Measurements from ENCODE around the gene ZCCHC14. TPM values are rescaled to one million over a fixed set of nuclear protein-coding genes. Genes with fewer than 3 reads are reported as not detected.
"Not testable (repeated sequence)": the region's sequence is repeated elsewhere in the genome, so short reads cannot be mapped to it uniquely, and the experiment has no call there.

The ZCCHC14 gene
- polyA plus RNA-seq, 2 of the 4 experiments (the other 2 are of a cell fraction) = 3.8 to 7.3 TPM

- Histone ChIP-seq H3K4me1 (no peaks in the 10 kb centered on the region), H3K9me3 (no peaks in the 10 kb centered on the region), H3K4me2 (no peak overlapping the region), H3K4me3 (no peak overlapping the region), H3K27ac (no peak overlapping the region)
- TF ChIP-seq EHF (CRISPR knock-in tag; IDR thresholded peaks at IDR 0.05) (no peak), CEBPB (IDR thresholded peaks at IDR 0.05) (no peak), KDM1A (IDR thresholded peaks at IDR 0.05; ENCODE audit: low read depth) (no peak), EP300 (IDR thresholded peaks at IDR 0.05) (no peak), NFE2L2 (conservative IDR thresholded peaks at IDR 0.05; ENCODE audit: low read length) (no peak), NPAS2 (CRISPR knock-in tag; IDR thresholded peaks at IDR 0.05; ENCODE audit: borderline replicate concordance) (no peak), GATA3 (IDR thresholded peaks at IDR 0.05; ENCODE audit: borderline replicate concordance) (no peak), HOXB5 (CRISPR knock-in tag; IDR thresholded peaks at IDR 0.05) (no peak), HDAC2 (IDR thresholded peaks at IDR 0.05) (no peak), HOXA7 (CRISPR knock-in tag; IDR thresholded peaks at IDR 0.05) (no peak), KDM5A (IDR thresholded peaks at IDR 0.05) (no peak)
- TF ChIP-seq, protein P1, sequence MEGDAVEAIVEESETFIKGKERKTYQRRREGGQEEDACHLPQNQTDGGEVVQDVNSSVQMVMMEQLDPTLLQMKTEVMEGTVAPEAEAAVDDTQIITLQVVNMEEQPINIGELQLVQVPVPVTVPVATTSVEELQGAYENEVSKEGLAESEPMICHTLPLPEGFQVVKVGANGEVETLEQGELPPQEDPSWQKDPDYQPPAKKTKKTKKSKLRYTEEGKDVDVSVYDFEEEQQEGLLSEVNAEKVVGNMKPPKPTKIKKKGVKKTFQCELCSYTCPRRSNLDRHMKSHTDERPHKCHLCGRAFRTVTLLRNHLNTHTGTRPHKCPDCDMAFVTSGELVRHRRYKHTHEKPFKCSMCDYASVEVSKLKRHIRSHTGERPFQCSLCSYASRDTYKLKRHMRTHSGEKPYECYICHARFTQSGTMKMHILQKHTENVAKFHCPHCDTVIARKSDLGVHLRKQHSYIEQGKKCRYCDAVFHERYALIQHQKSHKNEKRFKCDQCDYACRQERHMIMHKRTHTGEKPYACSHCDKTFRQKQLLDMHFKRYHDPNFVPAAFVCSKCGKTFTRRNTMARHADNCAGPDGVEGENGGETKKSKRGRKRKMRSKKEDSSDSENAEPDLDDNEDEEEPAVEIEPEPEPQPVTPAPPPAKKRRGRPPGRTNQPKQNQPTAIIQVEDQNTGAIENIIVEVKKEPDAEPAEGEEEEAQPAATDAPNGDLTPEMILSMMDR (IDR thresholded peaks at IDR 0.05) = no peak
- FAIRE-seq (no peak), ATAC-seq (no peak), DNase-seq (ENCODE audit: low read depth in 1 of 2, low spot score in 1 of 2) (no peak)
- POLR2A ChIA-PET = no interaction called here
- WGBS (ENCODE audit: missing lambda C conversion rate) = 84% methylated on average over 13 of the region's 13 CpGs
- CTCF ChIA-PET = interaction anchor here (0.6 to 1.1 kb wide), 2 partner anchors 9 to 271 kb away, joined by 3 to 6 read pairs; no protein-coding TSS in a partner anchor
Measured at GRCh38 chr16:87365021-87365713, 127.7 kb downstream of the ZCCHC14 start.

DNA sequence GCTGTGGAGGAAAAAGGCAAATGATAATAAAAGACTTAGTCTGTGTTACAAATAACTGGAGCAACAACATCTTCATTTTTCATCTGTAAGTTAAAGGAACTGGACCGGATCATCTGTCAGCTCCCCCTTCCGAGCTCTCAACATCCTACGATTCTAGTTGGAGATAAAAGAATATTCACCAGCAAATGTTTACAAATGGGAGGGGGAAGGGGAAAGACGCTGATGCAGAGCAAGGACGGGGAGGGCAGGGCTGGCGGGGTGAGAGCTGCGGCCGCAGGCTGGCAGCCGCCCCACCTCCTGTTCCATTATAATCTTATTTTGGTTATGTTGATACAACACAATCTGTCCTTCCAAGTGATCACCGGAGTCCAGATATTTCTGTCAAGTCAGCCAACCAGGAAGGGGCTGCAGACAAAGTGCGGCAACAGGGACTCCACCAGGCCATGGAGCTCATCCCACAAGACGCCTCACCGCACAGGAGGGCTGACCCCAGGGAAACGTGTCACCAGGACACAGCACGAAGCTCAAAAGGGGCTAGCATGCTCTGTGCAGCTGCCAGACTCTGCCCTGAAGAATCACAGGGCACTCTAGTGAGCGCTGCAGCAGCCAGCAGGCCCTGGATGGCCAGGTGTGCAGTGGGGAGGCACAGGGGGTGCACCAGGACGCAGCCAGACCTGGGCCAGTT, 128.9 kb downstream of the ZCCHC14 start:
- ChIA-PET POLR2A (no interaction called here), CTCF (no interaction called here)
- Histone ChIP-seq H3K4me3 (no peak overlapping the region), H3K9me3 (no peaks in the 10 kb centered on the region), H3K4me1 (no peaks in the 10 kb centered on the region), H3K27ac (no peak overlapping the region), H3K4me2 (no peak overlapping the region)
- WGBS (ENCODE audit: missing lambda C conversion rate) = 95% methylated on average over 16 of the region's 17 CpGs
- FAIRE-seq = no peak
- no peak for ATAC-seq
- DNase-seq (ENCODE audit: low read depth in 1 of 2, low spot score in 1 of 2) = no peak
- TF ChIP-seq E2F6 (IDR thresholded peaks at IDR 0.05; ENCODE audit: borderline replicate concordance, low read depth) (no peak), GATA3 (IDR thresholded peaks at IDR 0.05; ENCODE audit: borderline replicate concordance) (no peak), EP300 (IDR thresholded peaks at IDR 0.05) (no peak), NR3C1 (IDR thresholded peaks at IDR 0.05) (no peak), POLR2AphosphoS2 (conservative IDR thresholded peaks at IDR 0.05; ENCODE audit: low read length) (no peak), ESRRA (IDR thresholded peaks at IDR 0.05; ENCODE audit: borderline replicate concordance, low read length) (no peak), SREBF2 (IDR thresholded peaks at IDR 0.05) (no peak), RAD21 (conservative IDR thresholded peaks at IDR 0.05 in 1 of 2, IDR thresholded peaks at IDR 0.05 in 1 of 2) (no peak), ZSCAN20 (CRISPR knock-in tag; IDR thresholded peaks at IDR 0.05) (no peak), POLR2A (IDR thresholded peaks at IDR 0.05; ENCODE audit: low read length) (no peak), ZC3H11A (IDR thresholded peaks at IDR 0.05) (no peak), RFX5 (IDR thresholded peaks at IDR 0.05) (no peak), NFE2L2 (conservative IDR thresholded peaks at IDR 0.05; ENCODE audit: low read length) (no peak), HOXB13 (CRISPR knock-in tag; IDR thresholded peaks at IDR 0.05; ENCODE audit: low read depth) (no peak), BCL3 (IDR thresholded peaks at IDR 0.05) (no peak), MYC (IDR thresholded peaks at IDR 0.05; ENCODE audit: borderline replicate concordance, low read length) (no peak)
- TF ChIP-seq, protein P2, sequence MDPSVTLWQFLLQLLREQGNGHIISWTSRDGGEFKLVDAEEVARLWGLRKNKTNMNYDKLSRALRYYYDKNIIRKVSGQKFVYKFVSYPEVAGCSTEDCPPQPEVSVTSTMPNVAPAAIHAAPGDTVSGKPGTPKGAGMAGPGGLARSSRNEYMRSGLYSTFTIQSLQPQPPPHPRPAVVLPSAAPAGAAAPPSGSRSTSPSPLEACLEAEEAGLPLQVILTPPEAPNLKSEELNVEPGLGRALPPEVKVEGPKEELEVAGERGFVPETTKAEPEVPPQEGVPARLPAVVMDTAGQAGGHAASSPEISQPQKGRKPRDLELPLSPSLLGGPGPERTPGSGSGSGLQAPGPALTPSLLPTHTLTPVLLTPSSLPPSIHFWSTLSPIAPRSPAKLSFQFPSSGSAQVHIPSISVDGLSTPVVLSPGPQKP (IDR thresholded peaks at IDR 0.05; ENCODE audit: low read depth, low read length) = no peak
- TF ChIP-seq, protein P3, sequence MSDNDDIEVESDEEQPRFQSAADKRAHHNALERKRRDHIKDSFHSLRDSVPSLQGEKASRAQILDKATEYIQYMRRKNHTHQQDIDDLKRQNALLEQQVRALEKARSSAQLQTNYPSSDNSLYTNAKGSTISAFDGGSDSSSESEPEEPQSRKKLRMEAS (IDR thresholded peaks at IDR 0.05) = no peak

DNA sequence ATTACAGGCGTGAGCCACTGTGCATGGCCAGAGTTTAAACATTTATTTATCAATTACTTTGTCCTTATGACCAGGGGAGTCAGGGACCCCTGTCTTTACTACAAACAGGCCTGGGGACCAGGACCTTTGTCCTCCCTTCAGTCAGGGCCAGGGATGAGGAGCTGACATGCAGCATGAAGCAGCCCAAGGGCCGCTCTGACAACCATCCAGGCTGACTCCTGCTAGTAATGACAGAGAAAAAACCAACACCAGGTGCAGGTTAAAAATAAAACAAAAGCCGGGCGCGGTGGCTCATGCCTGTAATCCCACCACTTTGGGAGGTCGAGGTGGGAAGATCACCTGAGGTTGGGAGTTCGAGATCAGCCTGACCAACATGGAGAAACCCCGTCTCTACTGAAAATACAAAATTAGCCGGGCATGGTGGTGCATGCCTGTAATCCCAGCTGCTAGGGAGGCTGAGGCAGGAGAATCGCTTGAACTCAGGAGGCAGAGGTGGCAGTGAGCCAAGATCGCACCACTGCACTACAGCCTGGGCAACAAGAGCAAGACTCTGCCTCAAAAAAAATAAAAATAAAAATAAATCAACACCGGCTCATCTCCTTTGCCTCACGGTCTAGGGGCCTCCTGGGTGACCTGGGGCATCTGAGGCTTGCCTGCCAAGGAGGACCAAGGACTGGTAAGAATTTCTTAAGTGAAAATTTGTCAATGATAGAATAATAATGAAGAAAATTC, 129.8 kb downstream of the ZCCHC14 start:
- DNase-seq (ENCODE audit: low read depth in 1 of 2, low spot score in 1 of 2); POLR2A ChIA-PET; H3K4me2 ChIP-seq; ATAC-seq; H3K9me3 ChIP-seq; H3K4me1 ChIP-seq; H3K4me3 ChIP-seq; H3K27ac ChIP-seq; FAIRE-seq: not testable (repeated sequence)
- 94% methylated on average over 13 of the region's 13 CpGs for WGBS (ENCODE audit: missing lambda C conversion rate)
- CTCF ChIA-PET = interaction anchor here (0.9 kb wide), 1 partner anchor 487 kb away, joined by 4 read pairs; no protein-coding TSS in a partner anchor

Measured in A549 (cell line).